HG02759 (cell line): ENCODE data around the gene CAMTA1.

ENCODE experiments used
- ATAC-seq: cut with Tn5 transposase; IDR thresholded peaks from one replicate; pipeline ENCODE4 v1.9.1; 2021; ENCODE audit warnings: mild to moderate bottlenecking, moderate library complexity; ENCODE audit not compliant: unreplicated experiment

CAMTA1 gene

DNA sequence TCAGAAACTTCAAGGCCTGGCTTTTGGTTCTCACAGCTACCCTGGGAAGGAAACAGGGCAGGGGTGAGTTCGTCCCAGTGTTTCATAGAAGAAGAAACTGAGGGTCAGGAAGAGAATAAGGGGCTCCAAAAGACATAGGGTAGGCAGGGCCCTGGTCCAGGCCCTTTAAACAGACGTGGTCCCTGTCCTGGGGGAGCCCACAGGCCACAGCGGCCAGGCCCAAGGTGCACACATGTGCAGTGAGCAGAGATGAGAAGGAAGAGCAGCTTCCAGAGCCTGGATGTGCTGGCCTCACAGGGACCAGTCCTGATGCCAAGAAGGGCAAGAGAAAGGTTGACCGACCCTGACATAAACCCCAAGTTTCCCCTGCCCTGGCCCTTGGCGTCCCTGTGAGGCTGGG, 690.4 kb downstream of the CAMTA1 start:
- no peak for ATAC-seq

DNA sequence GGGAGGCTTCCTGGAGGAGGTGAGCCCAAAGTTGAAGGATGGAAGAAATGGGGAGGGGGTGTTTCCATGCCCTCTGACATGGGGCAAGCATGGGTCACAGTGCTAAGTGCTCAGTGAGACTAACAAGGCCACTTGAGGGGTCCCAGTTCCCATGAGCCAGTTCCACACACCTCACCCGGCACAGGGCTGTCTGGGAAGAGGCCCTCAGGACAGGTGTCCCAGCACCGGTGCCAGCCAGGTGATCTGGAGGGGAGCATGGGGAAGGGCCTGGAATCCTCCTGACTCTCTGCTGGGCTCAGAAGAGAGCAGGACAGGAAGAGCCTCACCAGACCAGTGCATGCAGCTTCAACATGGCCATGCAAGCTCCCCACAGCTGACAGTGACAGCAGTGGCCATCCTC, 691.1 kb downstream of the CAMTA1 start:
- ATAC-seq = no peak

DNA sequence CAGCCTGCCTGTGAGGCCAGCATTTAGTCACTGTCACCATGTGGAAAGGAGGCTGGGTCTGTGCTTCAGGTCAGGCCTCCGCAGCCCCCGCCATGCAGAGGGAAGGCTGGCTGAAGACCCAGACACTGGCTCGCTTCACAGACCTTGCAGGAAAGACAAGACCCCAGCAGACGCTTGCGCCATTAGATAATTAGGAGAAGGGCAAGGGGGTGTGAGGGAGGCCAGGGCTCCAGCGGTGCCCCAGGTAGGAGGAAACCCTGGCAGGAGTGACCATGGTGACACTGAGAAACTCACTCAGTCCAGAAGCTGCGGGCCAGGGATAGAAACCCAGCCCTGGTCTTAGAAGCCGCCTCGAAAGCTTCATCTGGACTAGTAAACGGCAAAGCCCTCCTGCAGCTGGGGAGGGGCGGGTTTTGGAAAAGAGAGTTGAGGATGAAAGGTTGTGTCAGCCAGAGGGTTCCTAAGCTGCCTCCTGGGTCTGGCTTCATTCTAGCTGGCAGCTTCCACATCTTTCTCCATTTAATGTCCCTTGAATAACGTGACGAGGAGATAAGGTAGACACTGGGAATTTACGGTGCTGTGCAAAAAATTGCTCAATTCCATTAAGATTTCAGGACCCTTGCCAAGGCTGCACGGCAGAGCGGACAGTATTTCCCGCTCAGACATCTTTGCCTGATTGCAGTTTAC, 691.8 kb downstream of the CAMTA1 start:
- no peak for ATAC-seq

DNA sequence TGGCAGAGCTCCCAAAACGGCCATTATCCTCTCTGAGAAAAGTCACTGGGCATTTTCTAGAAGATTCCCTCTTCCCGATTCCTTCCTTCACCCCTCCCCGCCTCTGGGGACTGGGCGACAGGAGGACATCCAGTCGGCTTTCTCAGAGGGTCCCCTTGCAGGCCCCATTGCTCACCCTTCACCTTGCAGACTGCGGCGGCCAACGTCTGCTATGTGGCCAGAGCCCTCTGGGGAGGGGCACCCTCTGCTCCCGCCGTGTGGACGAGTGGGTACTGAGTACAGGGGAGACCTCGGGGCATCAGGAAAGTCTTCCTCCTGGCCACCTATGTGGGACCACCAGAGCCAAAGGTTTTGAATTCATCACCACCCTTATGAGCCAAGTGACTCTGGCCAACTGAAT, 692.3 kb downstream of the CAMTA1 start:
- no peak for ATAC-seq

DNA sequence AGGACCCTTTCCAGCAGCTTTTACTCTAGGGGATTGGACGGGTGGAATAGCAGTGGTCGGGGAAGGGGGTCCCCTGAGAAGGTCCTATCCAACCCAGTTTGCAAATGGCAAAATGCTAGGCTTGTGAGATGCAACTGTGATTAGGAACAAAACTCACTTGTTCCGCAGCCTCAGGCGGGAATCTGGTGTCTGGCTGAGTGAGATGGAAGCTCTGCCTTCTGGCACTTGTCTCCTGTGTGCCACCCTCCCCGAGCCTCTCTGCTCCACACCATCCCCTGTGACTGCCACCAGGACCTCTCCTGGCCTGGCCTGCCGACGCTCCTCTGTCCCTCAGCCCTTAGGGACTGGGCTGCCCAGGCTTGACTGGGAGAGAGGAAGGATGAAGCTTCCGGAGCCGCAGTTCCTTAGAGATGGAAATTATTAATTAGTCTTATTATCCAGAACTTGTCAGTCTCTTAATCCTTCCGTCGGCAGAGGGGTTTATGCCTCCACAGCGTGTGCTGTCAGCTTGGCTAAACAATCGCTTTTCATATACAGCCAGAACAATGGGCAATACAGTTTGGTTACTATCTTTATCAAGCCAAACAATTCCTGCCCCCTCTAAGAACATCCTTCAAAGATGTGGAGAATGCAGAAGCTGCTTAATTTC, 693.0 kb downstream of the CAMTA1 start:
- ATAC-seq = no peak

DNA sequence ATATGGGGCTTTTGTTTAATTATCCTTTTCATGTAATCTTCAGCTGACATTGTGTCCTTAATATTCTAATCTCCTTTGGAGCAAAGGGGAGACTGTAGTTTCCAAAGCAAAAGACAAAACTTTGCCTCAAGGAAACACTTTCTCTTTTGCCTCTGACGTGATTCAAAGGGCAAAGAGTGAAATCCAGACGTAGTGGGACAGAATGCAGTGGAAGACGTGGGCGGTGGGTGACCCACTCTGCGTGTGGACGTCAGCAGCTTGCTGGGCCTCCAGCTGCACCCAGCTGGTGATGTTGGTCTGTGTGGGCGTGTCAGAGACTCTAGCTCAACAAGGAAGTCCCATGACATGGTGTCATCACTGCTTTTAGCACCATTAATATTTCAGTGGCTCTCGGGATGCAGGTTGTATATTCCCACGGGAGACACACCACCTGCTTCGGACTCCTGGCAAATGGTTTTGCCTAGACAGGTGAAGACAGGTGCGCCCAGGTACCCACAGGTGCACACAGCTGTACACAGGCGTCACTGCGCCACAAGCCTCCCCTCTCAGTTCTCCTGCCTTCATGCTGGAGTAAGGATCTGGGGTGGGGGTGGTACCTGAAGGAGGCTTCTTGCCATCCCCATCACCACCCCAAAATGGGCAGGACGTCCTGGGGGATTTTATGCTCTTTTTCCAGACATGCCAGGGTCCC, 693.7 kb downstream of the CAMTA1 start:
- no peak for ATAC-seq

DNA sequence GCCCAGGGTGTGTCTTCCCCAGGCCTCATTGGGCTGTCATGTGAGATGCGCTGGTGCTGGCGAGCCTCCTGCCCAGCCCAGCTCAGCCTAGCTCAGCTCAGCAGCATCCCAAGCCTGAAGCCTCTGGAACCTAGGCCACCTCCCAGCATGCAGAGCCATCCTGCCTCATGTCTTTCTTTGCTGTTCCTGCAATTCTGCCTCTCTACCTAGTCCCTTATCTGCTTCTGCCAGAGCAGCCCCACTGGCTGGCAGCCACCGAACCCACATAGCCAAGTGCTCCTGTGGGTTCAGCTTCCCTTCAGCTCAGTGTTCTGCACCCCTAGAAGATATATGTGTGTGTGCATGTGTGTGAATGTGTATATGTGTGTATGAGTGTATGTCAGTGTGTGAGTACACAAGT, 694.3 kb downstream of the CAMTA1 start:
- ATAC-seq = no peak

DNA sequence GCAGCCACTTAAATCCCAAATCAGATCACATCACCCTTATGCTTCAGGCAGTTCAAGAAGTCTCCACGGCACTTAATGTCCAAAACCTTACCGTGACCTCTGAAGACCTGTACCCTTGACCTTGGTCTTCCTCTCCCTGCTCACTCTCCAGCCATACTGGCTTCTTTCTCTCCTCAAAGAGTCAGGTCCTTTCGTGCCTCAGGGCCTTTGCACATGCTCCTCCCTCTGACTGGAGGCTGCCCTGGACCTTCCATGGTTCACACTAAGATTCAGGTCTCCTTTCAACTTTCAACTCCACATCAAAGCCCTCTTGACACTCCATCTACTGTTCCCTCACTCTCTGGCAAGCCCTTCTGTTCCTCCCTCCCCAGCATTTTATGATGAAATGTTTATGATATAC, 695.9 kb downstream of the CAMTA1 start:
- ATAC-seq = no peak

DNA sequence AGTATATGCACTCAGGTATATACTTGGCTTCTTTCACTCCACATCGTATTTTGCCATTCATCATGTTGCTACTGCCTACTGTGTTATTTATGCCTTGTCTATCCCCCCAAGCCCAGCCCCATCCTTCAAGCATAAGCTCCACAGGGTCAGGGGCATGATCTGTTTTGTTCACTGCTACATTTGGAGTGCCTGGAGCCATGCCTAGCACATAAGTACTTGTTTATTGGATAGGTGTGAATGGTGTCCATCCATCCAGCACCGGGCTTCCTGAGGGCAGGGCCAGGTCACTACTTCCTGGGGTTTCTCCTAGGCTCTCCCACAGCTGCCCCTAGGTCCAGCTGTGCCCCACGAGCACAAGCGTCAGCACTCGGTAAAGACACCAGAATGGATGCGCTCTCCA, 696.8 kb downstream of the CAMTA1 start:
- no peak for ATAC-seq

DNA sequence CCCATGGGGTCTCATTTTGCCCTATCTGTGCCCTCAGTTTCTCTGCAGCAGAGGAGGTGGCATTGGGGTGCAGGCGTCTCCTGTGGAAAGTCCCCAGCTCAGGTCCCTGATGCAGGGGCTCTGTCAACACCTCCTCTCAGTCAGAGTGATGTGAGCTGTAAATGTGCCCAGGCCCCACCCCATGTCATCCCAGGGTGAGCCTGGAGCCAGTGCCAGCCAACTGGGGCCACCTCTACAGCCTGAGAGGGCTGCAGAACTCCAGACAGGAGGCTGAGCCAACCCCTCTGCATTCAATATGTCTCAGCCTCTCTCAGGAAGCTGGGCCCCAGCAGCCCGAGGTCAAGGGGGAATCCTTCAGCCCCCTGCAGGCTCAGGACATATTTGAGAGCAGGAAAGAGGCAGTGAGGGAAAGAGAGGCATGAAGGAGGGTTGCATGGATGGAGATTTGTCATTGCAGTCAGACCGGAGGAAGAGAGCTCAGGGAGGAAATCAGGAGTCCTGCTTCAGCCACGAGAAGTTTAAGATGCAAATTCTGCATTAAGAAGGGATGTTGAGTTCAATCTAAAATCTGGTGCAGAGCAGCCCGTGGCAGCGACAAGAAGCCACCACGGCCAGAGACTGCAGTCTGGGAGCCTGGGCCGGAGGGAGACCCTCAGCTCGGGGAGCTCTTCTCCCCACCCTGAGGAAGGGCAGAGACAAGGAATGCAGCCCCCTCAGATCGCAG, 697.7 kb downstream of the CAMTA1 start:
- no peak for ATAC-seq

DNA sequence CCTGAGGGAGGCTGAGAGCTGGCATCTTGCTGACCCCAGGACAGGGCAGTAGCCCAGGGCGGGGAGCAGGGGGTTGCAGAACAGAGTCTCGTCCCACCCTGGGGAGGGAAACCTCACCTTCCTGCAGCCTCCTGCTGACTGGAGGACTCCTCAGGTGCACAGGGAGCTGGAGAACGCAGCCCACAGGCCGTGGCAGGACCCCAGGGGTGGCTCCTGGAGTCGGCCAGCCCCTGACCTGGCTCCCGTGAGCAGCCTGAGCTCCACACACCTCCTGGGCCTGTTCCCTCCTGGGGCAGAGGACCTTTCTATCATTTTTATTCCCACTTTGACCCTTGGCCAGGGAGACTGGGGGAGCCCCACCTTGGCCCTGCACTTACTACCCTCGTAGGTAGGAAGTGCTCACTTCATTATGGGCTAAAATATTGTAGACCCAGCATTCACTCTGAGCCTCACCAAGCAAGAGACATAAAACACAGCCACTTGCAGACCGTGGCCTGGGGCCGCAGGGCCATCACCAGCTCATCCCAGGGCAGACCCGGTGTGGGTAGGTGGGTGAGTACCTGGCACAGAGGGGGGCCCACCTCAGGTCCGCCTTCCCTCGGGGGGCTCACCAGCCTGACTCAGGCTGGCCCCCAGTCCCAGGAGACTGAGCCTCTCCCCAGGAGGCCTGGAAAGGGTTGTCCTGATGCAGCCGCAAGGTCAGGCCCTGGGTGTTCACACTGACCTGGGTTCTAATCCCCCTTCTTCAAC, 698.6 kb downstream of the CAMTA1 start:
- no peak for ATAC-seq

DNA sequence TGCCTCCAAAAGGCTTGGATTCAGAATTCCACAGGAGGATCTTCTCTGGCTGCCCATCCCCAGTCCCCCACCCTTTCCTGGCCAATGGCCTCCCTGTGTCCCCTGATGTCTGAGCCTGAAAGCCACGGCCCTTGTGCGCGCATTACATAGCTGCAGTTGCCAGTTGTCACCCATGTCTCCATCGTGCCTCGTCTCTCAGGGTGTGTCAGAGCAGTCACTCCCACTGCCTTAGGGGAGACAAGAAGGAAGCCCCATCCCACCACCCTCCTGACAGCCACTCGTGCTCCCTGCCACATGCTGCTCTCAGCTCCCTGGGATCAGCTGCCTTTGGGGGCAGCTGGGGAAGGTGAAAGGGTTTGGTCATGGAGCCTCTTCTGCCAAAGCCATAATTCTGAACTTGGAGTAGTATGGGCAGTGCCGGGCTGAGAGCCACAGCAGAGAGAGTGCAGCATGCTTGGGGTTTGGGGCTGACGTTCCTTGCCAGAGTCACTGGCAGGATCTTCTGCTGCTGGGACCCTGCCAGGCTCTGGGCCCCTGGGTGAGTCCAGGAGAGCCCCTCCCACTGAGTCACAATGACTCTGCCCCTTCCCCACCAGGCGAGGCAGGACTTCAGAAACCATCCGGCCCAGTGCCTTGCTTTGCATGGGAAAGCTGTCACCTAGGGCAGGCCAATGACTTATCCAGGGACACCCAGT, 700.0 kb downstream of the CAMTA1 start:
- no peak for ATAC-seq

DNA sequence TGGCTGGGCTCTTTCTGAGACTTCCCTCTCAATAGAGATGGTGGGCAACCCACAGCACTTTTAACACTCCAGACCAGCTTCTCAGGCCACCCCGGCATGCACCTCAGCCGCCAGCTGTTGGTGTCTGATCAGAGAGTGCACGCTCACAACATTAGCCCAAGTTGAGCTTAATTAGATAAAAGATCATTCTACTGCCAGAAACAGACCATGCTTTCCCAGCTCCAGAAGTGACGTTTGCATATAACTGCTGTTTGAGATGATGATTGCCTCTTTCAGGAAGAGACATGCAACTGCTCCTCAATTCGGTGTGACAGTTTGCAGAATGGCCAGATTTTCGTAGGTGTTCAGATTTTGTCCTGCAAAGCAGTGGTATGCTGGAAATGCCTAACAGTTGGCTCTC, 700.6 kb downstream of the CAMTA1 start:
- no peak for ATAC-seq

DNA sequence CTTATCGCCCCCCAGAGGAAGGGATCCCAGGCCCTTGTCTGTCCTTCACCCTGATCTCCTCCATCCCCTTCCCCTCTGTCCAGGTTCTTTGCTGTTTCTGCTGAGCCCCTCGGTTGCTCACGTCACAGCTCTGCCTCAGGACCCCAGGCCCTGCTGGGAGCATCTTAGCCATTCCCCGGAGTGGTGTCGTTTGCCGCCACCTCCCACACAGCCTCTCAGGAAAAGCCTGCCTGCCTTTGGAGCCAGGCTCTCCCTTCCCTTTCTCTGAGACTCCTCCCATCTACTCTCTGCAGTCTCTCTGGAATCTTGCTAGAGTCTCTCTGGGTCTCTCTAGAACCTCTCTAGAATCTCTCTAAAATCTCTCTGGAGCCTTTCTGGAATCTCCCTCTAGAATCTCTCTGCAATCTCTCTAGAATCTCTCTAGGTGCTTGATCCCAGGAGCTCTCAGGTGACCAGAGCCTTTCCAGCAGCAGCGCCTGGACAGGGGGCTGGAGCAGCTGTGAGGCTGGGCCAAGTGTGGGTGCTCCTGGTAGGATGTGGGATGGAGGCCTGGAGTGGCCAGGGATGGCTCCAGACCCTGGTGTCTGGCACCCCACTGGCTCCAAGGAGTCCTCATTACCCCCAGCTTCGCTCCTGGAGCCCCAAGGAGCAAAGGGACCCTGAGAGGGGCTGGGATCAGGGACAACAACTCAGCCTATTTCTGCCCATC, 702.7 kb downstream of the CAMTA1 start:
- no peak for ATAC-seq

DNA sequence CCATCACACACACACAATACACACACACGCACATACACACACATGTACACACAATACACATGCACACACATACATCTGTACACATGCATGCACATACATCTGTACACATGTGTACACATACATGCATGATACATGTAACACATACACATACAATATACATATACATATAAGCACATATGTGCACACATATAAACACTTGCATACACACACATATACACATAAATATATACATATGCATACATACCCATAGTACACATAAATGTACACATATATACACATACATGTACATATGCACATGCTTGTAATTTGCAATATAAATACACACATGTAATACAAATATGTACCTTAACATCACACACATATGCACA, 703.2 kb downstream of the CAMTA1 start:
- ATAC-seq = no peak

DNA sequence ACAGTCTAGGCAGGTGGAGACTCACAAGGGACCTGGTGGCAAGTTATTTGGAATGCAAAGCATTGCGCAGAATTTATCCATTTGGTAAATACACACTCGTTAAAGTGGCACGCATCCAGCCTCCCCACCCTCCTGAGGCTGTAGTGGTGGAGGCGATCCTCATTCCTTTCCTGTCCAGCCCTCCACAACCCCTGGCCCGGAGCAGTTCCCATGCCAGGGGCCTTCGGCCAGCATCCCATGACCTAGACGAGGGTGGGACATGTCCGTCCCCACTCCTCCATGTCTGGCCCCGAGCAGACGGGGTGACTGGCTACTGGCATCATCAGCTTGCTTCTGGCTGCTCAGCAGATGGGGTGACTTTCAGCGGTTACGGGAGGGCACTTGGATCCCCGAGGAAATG, 704.3 kb downstream of the CAMTA1 start:
- ATAC-seq = no peak

DNA sequence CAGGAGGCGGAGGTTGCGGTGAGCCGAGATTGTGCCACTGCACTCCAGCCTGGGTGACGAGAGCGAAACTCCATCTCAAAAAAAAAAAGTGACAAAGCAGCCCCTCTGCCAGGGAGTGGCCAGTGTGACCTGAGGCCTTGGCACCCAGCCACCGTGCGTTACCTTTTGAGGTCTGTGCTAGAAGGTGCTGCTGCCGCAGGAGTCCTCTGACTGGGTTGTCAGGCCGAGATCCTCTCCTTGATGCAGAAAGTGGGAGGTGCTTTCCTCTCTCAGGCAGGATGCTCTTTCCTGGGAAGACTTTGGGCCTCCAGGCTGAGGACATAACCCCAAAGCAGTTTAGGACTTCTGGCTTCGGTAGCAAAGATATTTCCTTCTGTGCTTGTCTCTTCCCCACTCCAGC, 705.3 kb downstream of the CAMTA1 start:
- no peak for ATAC-seq

DNA sequence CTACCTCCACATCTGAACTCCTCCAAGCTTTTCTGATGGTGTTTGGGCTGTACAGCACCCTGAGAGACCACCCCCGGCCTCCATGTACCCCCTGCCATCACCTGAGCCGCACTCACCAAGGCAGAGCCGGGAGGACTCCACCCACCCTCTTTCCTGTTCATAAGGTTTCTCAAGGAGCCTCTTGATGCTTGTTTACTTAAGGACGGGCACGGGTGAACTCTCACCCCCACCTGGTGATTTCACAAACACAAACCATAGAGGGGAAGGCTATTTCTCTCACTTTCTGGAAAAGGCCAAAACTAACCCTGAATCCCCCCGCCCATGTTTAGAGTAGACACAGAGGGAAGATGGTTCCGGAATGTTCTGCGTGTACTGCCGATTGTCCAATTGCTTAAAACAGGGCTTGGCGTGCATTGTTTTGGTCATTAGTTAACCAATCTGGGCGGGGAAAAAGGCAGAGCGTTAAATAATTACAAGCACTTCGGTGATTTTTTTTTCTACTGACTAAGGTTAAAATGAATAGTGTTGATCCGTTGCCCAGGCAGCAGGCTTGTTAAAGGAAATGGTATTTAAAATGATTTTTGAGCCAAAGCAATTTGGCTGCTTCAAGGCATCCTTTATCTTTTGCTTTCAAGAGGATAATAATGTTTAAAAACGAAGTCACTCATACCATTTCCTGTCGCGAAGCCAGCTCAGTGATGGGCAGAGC, 706.0 kb downstream of the CAMTA1 start:
- ATAC-seq = no peak

DNA sequence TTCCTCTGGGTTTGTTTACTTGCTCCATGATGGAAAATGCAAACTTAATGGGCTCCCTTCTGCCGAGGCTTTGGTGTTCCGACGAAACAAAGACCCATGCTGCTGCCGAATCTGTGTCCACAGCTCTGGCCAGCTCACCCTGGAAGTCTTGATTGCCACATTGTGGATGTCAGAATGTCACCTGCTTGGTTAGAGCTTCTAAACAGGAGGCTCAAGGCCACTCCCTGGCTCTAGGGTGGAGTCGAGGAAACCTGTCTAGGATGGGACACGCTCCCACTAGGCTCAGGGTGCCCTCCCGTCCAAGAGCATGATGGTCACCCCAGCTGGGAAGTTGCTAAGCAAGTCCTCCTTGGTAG, 706.5 kb downstream of the CAMTA1 start:
- ATAC-seq = no peak
